ENCODE results near the gene DDX24. TPM values are rescaled to one million over a fixed set of nuclear protein-coding genes. Genes with fewer than 3 reads are reported as not detected.

DDX24 gene
- total and polyA plus RNA-seq, 3 experiments from 2014 or later = 274 to 287 (median 283) TPM

- peak overlapping the region in 5 of 8 donors; percentile 42 to 74 (median 60) for H3K27ac Mint-ChIP-seq
- Histone ChIP-seq H3K36me3 (ENCODE audit: insufficient read depth, low read length) (peaks cover 87% of the 10 kb centered on the region), H3K9me3 (ENCODE audit: low read length) (no peaks in the 10 kb centered on the region), H3K27ac (ENCODE audit: low read depth, low read length) (no peak overlapping the region), H3K4me3 (ENCODE audit: low read length) (no peak overlapping the region), H3K4me1 (ENCODE audit: insufficient read depth, low read length) (peaks cover 33% of the 10 kb centered on the region), H3K27me3 (ENCODE audit: insufficient read depth, low read length, poor library complexity, severe bottlenecking) (no peaks in the 10 kb centered on the region)
- ChIA-PET POLR2A (no interaction called here), CTCF (interaction anchor here (1.5 to 2.0 kb wide), 3 partner anchors 23 to 119 kb away, joined by 3 to 6 read pairs (median 4); no protein-coding TSS in a partner anchor)
- H3K4me1 Mint-ChIP-seq = peaks cover 66 to 95% (median 84%) of the 10 kb centered on the region in 3 donors
- H3K4me3 Mint-ChIP-seq = peak overlapping the region in 3 of 7 donors; percentile 3 to 20 (median 4)
- no peaks in the 10 kb centered on the region for H3K9me3 Mint-ChIP-seq
- peaks cover 0 to 100% (median 41%) of the 10 kb centered on the region in 3 donors for H3K36me3 Mint-ChIP-seq
- DNase-seq = no peak
- H3K27me3 Mint-ChIP-seq = peaks cover 0 to 3% of the 10 kb centered on the region in 2 donors
These were observed 22.3 kb downstream of the DDX24 start for GRCh38 chr14:94058674-94059138.

DNA sequence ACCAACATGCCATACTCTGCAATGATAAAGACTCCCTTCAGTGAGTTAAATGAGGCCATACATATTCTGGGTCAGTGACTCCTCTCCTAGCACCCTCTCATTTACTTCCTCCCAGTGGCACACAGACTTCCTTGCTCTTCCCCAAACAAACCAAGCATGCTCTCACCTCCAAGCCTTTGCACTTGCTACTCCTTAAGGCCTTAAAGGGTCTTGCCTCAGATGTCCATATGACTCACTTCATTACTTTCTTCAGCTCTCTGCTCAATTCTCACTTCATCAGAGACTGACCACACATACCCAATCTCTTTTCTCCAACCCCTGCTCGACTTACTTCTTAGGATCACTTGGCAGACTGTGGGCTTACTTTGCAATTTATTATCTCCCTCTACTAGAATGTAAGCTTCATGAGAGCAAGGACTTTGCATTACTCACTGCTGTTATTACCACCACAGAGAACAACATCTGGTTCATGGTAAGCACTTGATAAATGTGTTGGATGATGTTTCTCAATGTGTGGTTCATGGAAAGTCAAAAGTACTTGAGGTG, 22.8 kb downstream of the DDX24 start:
- Mint-ChIP-seq H3K4me3 (peak overlapping the region in 6 of 7 donors; percentile 3 to 42 (median 16)), H3K4me1 (peaks cover 63 to 90% (median 79%) of the 10 kb centered on the region in 3 donors), H3K27ac (peak overlapping the region in 6 of 8 donors; percentile 42 to 74 (median 64)), H3K36me3 (peaks cover 0 to 95% (median 41%) of the 10 kb centered on the region in 3 donors), H3K9me3 (no peaks in the 10 kb centered on the region), H3K27me3 (peaks cover 0 to 3% of the 10 kb centered on the region in 2 donors)
- Histone ChIP-seq H3K36me3 (ENCODE audit: insufficient read depth, low read length) (peaks cover 87% of the 10 kb centered on the region), H3K4me3 (ENCODE audit: low read length) (no peak overlapping the region), H3K27me3 (ENCODE audit: insufficient read depth, low read length, poor library complexity, severe bottlenecking) (no peaks in the 10 kb centered on the region), H3K9me3 (ENCODE audit: low read length) (no peaks in the 10 kb centered on the region), H3K27ac (ENCODE audit: low read depth, low read length) (no peak overlapping the region), H3K4me1 (ENCODE audit: insufficient read depth, low read length) (peaks cover 33% of the 10 kb centered on the region)
- ChIA-PET CTCF (interaction anchor here (1.5 to 2.0 kb wide), 5 partner anchors 22 to 118 kb away, joined by 3 to 14 read pairs (median 6); no protein-coding TSS in a partner anchor), POLR2A (no interaction called here)
- no peak for DNase-seq

DNA sequence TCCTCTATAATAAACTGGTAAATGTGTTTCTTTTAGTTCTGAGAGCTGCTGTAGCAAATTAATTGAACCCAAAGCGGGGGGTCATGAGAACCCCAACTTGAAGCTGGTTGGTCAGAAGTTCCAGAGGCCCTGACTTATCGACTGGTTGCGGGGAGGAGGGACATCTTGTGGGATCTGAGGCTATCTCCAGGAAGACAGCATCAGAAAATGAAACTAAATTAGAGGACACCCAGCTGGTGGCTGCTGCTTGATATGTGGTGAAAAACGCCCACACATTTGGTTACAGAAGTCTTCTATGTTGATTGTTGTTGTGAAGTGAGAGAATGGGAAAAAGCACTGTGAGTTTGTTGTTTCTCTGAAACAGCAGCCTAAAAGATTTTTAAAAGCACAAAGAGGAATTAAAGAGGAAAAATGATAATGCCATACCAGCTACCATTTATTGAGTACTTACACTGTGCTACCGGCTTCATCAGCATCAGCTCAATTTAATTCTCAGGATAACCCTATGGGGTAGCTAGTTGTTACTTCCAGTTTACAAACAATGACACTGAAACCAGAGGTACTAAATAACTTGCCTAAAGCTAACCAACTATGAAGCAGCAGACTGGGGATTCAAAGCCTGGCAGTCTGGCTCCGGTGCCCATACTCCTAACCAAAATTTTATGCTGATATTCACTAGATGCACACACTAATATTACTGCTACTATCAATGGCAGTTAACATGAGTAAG, 24.3 kb downstream of the DDX24 start:
- H3K4me1 ChIP-seq (ENCODE audit: insufficient read depth, low read length) = peaks cover 33% of the 10 kb centered on the region
- H3K27me3 ChIP-seq (ENCODE audit: insufficient read depth, low read length, poor library complexity, severe bottlenecking) = no peaks in the 10 kb centered on the region
- peaks cover 92% of the 10 kb centered on the region for H3K36me3 ChIP-seq (ENCODE audit: insufficient read depth, low read length)
- no peaks in the 10 kb centered on the region for H3K9me3 Mint-ChIP-seq
- peak in 2 of 5 donors; percentile 34 to 35 for DNase-seq
- ChIA-PET POLR2A (interaction anchor here (1.4 kb wide), 1 partner anchor 124 kb away, joined by 3 read pairs; no protein-coding TSS in a partner anchor), CTCF (interaction anchor here (1.0 to 2.0 kb wide), 6 partner anchors 21 to 124 kb away, joined by 3 to 14 read pairs (median 4); partner anchors contain the start of genes DDX24 and IFI27L1)
- no peak overlapping the region for H3K27ac ChIP-seq (ENCODE audit: low read depth, low read length)
- peaks cover 56 to 78% (median 67%) of the 10 kb centered on the region in 3 donors for H3K4me1 Mint-ChIP-seq
- H3K27me3 Mint-ChIP-seq = peaks cover 0 to 2% of the 10 kb centered on the region in 2 donors
- no peaks in the 10 kb centered on the region for H3K9me3 ChIP-seq (ENCODE audit: low read length)
- H3K4me3 ChIP-seq (ENCODE audit: low read length) = no peak overlapping the region
- peaks cover 0 to 95% (median 47%) of the 10 kb centered on the region in 3 donors for H3K36me3 Mint-ChIP-seq
- peak overlapping the region in 6 of 7 donors; percentile 12 to 55 (median 35) for H3K4me3 Mint-ChIP-seq
- peak overlapping the region; percentile 37 to 92 (median 72) for H3K27ac Mint-ChIP-seq

DNA sequence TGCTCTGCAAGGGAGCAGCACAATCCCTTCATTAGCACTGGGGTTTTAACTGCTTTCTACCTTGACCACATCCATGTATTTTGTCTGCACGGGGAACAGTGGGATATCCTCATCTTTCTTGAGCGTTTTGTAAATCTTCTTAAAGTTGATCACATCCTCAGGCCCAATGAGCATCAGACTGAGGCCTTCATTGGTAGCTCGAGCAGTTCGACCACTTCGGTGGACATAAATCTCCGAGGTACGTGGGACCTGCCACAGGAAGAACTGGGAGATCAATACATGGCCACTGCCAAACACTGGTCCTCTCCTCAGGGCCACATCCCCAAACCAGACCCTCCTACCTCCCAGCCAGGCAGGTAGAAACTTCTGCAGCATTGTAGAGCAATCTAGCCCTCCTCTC, 26.1 kb downstream of the DDX24 start:
- Histone ChIP-seq H3K4me1 (ENCODE audit: insufficient read depth, low read length) (peaks cover 33% of the 10 kb centered on the region), H3K36me3 (ENCODE audit: insufficient read depth, low read length) (peaks cover 92% of the 10 kb centered on the region), H3K27me3 (ENCODE audit: insufficient read depth, low read length, poor library complexity, severe bottlenecking) (no peaks in the 10 kb centered on the region), H3K27ac (ENCODE audit: low read depth, low read length) (no peak overlapping the region), H3K4me3 (ENCODE audit: low read length) (no peak overlapping the region), H3K9me3 (ENCODE audit: low read length) (no peaks in the 10 kb centered on the region)
- POLR2A ChIA-PET = interaction anchor here (1.2 kb wide), 1 partner anchor 23 kb away, joined by 3 read pairs; no protein-coding TSS in a partner anchor
- peaks cover 45 to 60% (median 53%) of the 10 kb centered on the region in 3 donors for H3K4me1 Mint-ChIP-seq
- CTCF ChIA-PET = interaction anchor here (1.7 kb wide), 1 partner anchor 10 kb away, joined by 4 read pairs; no protein-coding TSS in a partner anchor
- H3K27ac Mint-ChIP-seq = peak overlapping the region in 6 of 8 donors; percentile 20 to 79 (median 46)
- DNase-seq = no peak
- H3K9me3 Mint-ChIP-seq = no peaks in the 10 kb centered on the region
- peaks cover 7 to 95% (median 48%) of the 10 kb centered on the region in 3 donors for H3K36me3 Mint-ChIP-seq
- H3K4me3 Mint-ChIP-seq = no peak overlapping the region
- peaks cover 0 to under 1% of the 10 kb centered on the region in 2 donors for H3K27me3 Mint-ChIP-seq

DNA sequence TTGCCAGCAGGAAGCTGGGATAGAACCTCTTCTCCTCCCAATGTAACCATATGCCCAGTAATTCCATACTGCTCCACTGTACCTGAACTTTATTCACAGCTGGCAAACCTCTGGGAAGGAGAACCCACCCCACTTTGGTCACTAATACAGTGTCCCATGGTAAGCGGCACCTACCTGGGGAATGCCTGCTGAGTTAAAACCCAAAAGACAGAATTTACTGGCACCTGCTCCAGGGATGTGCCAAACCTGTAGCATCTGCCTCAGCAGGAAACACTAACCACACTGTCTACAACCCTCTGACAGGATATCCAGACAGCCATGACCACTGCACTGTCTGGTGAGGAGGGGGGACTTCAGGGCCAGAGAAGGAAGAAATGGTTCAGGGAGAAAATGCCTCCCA, 26.6 kb downstream of the DDX24 start:
- peaks cover 41 to 54% (median 50%) of the 10 kb centered on the region in 3 donors for H3K4me1 Mint-ChIP-seq
- no peak overlapping the region for H3K4me3 Mint-ChIP-seq
- DNase-seq = no peak

GRCh38 chr14:94052662-94053061, 28.3 kb downstream of the DDX24 start:
- no peaks in the 10 kb centered on the region for H3K9me3 Mint-ChIP-seq
- DNase-seq = no peak
- no peaks in the 10 kb centered on the region for H3K27me3 Mint-ChIP-seq
- Histone ChIP-seq H3K9me3 (ENCODE audit: low read length) (no peaks in the 10 kb centered on the region), H3K36me3 (ENCODE audit: insufficient read depth, low read length) (peaks cover 90% of the 10 kb centered on the region), H3K27ac (ENCODE audit: low read depth, low read length) (no peak overlapping the region), H3K4me1 (ENCODE audit: insufficient read depth, low read length) (peaks cover 11% of the 10 kb centered on the region), H3K27me3 (ENCODE audit: insufficient read depth, low read length, poor library complexity, severe bottlenecking) (no peaks in the 10 kb centered on the region), H3K4me3 (ENCODE audit: low read length) (no peak overlapping the region)
- peaks cover 23 to 37% (median 33%) of the 10 kb centered on the region in 3 donors for H3K4me1 Mint-ChIP-seq
- no peak overlapping the region for H3K4me3 Mint-ChIP-seq
- CTCF ChIA-PET = interaction anchor here (1.9 to 2.6 kb wide), 2 partner anchors 16 to 84 kb away, joined by 7 to 8 read pairs; no protein-coding TSS in a partner anchor
- H3K36me3 Mint-ChIP-seq = peaks cover 12 to 95% (median 48%) of the 10 kb centered on the region in 3 donors
- peak overlapping the region in 4 of 8 donors; percentile 9 to 84 (median 56) for H3K27ac Mint-ChIP-seq
- POLR2A ChIA-PET = no interaction called here

More for the DNA sequence above, 26.6 kb downstream of the DDX24 start:
- ChIA-PET CTCF (interaction anchor here (1.1 to 2.6 kb wide), 5 partner anchors 9 to 82 kb away, joined by 3 to 8 read pairs (median 4); partner anchors contain the start of genes DDX24 and IFI27L1), POLR2A (no interaction called here)
- no peaks in the 10 kb centered on the region for H3K9me3 Mint-ChIP-seq
- no peaks in the 10 kb centered on the region for H3K27me3 Mint-ChIP-seq
- Histone ChIP-seq H3K4me3 (ENCODE audit: low read length) (no peak overlapping the region), H3K9me3 (ENCODE audit: low read length) (no peaks in the 10 kb centered on the region), H3K4me1 (ENCODE audit: insufficient read depth, low read length) (peaks cover 28% of the 10 kb centered on the region), H3K27me3 (ENCODE audit: insufficient read depth, low read length, poor library complexity, severe bottlenecking) (no peaks in the 10 kb centered on the region), H3K36me3 (ENCODE audit: insufficient read depth, low read length) (peaks cover 90% of the 10 kb centered on the region), H3K27ac (ENCODE audit: low read depth, low read length) (no peak overlapping the region)
- peak overlapping the region in 6 of 8 donors; percentile 13 to 79 (median 54) for H3K27ac Mint-ChIP-seq
- H3K36me3 Mint-ChIP-seq = peaks cover 7 to 95% (median 48%) of the 10 kb centered on the region in 3 donors

DNA sequence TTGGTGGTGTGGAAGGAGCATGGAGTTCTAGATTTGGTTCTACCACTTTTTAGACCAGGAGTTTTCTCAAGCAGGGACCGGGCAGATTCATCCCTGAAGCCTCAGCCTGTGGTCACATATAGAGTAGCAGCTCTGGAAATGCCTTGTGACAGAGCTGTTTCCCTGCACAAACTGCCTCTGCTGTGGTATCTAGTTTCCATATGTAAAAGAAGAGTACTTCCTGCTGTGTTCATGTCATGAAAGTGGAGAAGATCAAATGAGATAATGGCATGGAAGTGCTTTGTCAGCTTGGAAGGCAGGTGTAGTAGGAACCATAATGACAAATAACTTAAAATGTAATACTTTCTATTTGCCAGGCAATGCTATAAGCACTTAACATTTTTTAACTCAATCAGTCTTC, 28.8 kb downstream of the DDX24 start:
- Histone ChIP-seq H3K4me1 (ENCODE audit: insufficient read depth, low read length) (peaks cover 7% of the 10 kb centered on the region), H3K27ac (ENCODE audit: low read depth, low read length) (peak overlapping the region; percentile 2), H3K4me3 (ENCODE audit: low read length) (no peak overlapping the region), H3K27me3 (ENCODE audit: insufficient read depth, low read length, poor library complexity, severe bottlenecking) (no peaks in the 10 kb centered on the region), H3K9me3 (ENCODE audit: low read length) (no peaks in the 10 kb centered on the region), H3K36me3 (ENCODE audit: insufficient read depth, low read length) (peaks cover 89% of the 10 kb centered on the region)
- H3K4me1 Mint-ChIP-seq = peaks cover 19 to 32% (median 28%) of the 10 kb centered on the region in 3 donors
- H3K27ac Mint-ChIP-seq = peak overlapping the region in 4 of 8 donors; percentile 1 to 67 (median 30)
- no peaks in the 10 kb centered on the region for H3K9me3 Mint-ChIP-seq
- no peaks in the 10 kb centered on the region for H3K27me3 Mint-ChIP-seq
- ChIA-PET POLR2A (no interaction called here), CTCF (interaction anchor here (1.9 to 2.6 kb wide), 2 partner anchors 16 to 85 kb away, joined by 7 to 8 read pairs; no protein-coding TSS in a partner anchor)
- no peak overlapping the region for H3K4me3 Mint-ChIP-seq
- H3K36me3 Mint-ChIP-seq = peaks cover 12 to 95% (median 46%) of the 10 kb centered on the region in 3 donors
- DNase-seq = no peak

All from CD8-positive, alpha-beta memory T cell (primary cell).